HG03064 (cell line): ENCODE measurements around the gene NFXL1.
A peak's percentile ranks its signal among the peaks of the same experiment; 100 is the strongest.

ENCODE experiments used
- ATAC-seq: cut with Tn5 transposase; IDR thresholded peaks from one replicate; pipeline ENCODE4 v1.9.1; 2021; ENCODE audit warnings: low read depth; ENCODE audit not compliant: unreplicated experiment

NFXL1 gene

GRCh38 chr4:47837094-47837907 lies 77.1 kb downstream of the NFXL1 start:
- ATAC-seq, result peak; percentile 58

GRCh38 chr4:47836641-47837093 lies 77.7 kb downstream of the NFXL1 start:
- ATAC-seq, result peak; percentile 67

GRCh38 chr4:47835494-47835893 lies 78.9 kb downstream of the NFXL1 start:
- ATAC-seq, result no peak

- no peak for ATAC-seq
These were observed 83.2 kb downstream of the NFXL1 start for GRCh38 chr4:47831026-47831679.

- ATAC-seq, result no peak
These were observed 83.9 kb downstream of the NFXL1 start for GRCh38 chr4:47830265-47831025.

- no peak for ATAC-seq
These were observed 84.9 kb downstream of the NFXL1 start for GRCh38 chr4:47829438-47829837.

- ATAC-seq, result no peak
These were observed 86.9 kb downstream of the NFXL1 start for GRCh38 chr4:47827343-47828047.

- no peak for ATAC-seq
These were observed 89.5 kb downstream of the NFXL1 start for GRCh38 chr4:47824840-47825239.

GRCh38 chr4:47819178-47819577 lies 95.2 kb downstream of the NFXL1 start:
- ATAC-seq, result no peak

- no peak for ATAC-seq
These were observed 97.1 kb downstream of the NFXL1 start for GRCh38 chr4:47817275-47817674.

- ATAC-seq, result no peak
These were observed 97.6 kb downstream of the NFXL1 start for GRCh38 chr4:47816748-47817147.

- ATAC-seq, result no peak
These were observed 99.6 kb downstream of the NFXL1 start for GRCh38 chr4:47814618-47815295.

GRCh38 chr4:47809654-47810203 lies 104.7 kb downstream of the NFXL1 start:
- no peak for ATAC-seq

GRCh38 chr4:47804598-47804997 lies 109.8 kb downstream of the NFXL1 start:
- ATAC-seq, result no peak

- ATAC-seq, result no peak
These were observed 112.8 kb downstream of the NFXL1 start for GRCh38 chr4:47801481-47802002.

- no peak for ATAC-seq
These were observed 116.2 kb downstream of the NFXL1 start for GRCh38 chr4:47798165-47798564.
